B cell (primary cell): ENCODE measurements around the gene ACTC1. TPM values are rescaled to one million over a fixed set of nuclear protein-coding genes. Genes with fewer than 3 reads are reported as not detected.
A peak's percentile ranks its signal among the peaks of the same experiment; 100 is the strongest.

Source experiments
- ATAC-seq: fragments of 200-7000 bp; cut with Tn5 transposase; one replicate; pipeline ENCODE4 v1.10.0; 2021; ENCODE audit warnings: low read depth, mild to moderate bottlenecking, moderate number of reproducible peaks, moderate library complexity
- CTCF ChIA-PET: fragments of 350-600 bp; sonication (Branson Sonifier 250); formaldehyde crosslinking; loops from one replicate; lab custom pipeline; 2021; ENCODE audit warnings: antibody characterized with exemption, inconsistent platforms; lab: Charles Lee
- POLR2A ChIA-PET: fragments of 350-600 bp; sonication (Branson Sonifier 250); formaldehyde crosslinking; loops from one replicate; lab custom pipeline; 2021; ENCODE audit warnings: antibody characterized with exemption; lab: Charles Lee
- DNase-seq: peaks from one replicate; pipeline ENCODE4 v3.0.0; 2013
- H2AFZ ChIP-seq: 2 replicates; pipeline ENCODE4 v1.6.1; 2012; ENCODE audit warnings: mild to moderate bottlenecking, low read depth, low read length; ENCODE audit not compliant: insufficient read depth, poor library complexity, severe bottlenecking
- H3K27ac ChIP-seq, 2 donors: 1 replicate in 1 of 2; 2 replicates in 1 of 2; pipeline ENCODE4 v1.5.1; 2012 to 2013; ENCODE audit warnings: low read length in 2 of 2, mild to moderate bottlenecking in 2 of 2, moderate library complexity in 1 of 2
- H3K27me3 ChIP-seq, 4 experiments: fragments of 200-600 bp in 1 of 4; sonication (generic) in 1 of 4; replicated peaks in 1 of 4; 1 replicate in 2 of 4; 2 replicates in 2 of 4; pipeline versions ENCODE4 v1.6.1 to v1.7.0; 2013 to 2016; ENCODE audit warnings: low read length in 3 of 4, mild to moderate bottlenecking in 2 of 4, mixed read lengths in 1 of 4, moderate library complexity in 1 of 4; ENCODE audit not compliant: insufficient read depth in 4 of 4, control insufficient read depth in 3 of 4; ENCODE audit errors: control extremely low read depth in 1 of 4
- H3K36me3 ChIP-seq, 2 experiments: replicated peaks in 1 of 2; 1 replicate in 1 of 2; 2 replicates in 1 of 2; pipeline versions ENCODE4 v1.6.1 to v1.7.1; 2013; ENCODE audit warnings: low read length in 1 of 2; ENCODE audit not compliant: insufficient read depth in 2 of 2, control insufficient read depth in 1 of 2; ENCODE audit errors: control extremely low read depth in 1 of 2, extremely low read depth in 1 of 2
- H3K4me1 ChIP-seq, 2 donors: fragments of 200-600 bp in 1 of 2; sonication (generic) in 1 of 2; 1 replicate in 1 of 2; 2 replicates in 1 of 2; pipeline versions ENCODE4 v1.5.1 to v1.6.1; 2013 to 2017; ENCODE audit warnings: low read length in 2 of 2; ENCODE audit not compliant: control insufficient read depth in 2 of 2, insufficient read depth in 2 of 2
- H3K4me2 ChIP-seq: replicated peaks from 2 replicates; pipeline ENCODE3; 2012; ENCODE audit warnings: mild to moderate bottlenecking, low read depth, low read length; ENCODE audit not compliant: poor library complexity, severe bottlenecking
- H3K4me3 ChIP-seq, 5 experiments: fragments of 200-600 bp in 1 of 5; sonication (generic) in 1 of 5; 1 replicate in 3 of 5; 2 replicates in 2 of 5; pipeline versions ENCODE4 v1.5.1 to v1.7.0; 2011 to 2016; ENCODE audit warnings: low read length in 4 of 5, mild to moderate bottlenecking in 4 of 5, low read depth in 2 of 5, control low read depth in 1 of 5, moderate library complexity in 1 of 5; ENCODE audit not compliant: insufficient read depth in 1 of 5; ENCODE audit errors: control extremely low read depth in 1 of 5, extremely low read depth in 1 of 5
- H3K79me2 ChIP-seq: fragments of 200-600 bp; sonication (generic); one replicate; pipeline ENCODE4 v1.6.0; 2016; ENCODE audit warnings: low read length; ENCODE audit not compliant: control insufficient read depth, insufficient read depth
- H3K9ac ChIP-seq: fragments of 200-600 bp; sonication (generic); 2 replicates; pipeline ENCODE4 v1.6.1; 2017; ENCODE audit warnings: mild to moderate bottlenecking, low read length, moderate library complexity
- H3K9me3 ChIP-seq, 3 donors: one replicate each; pipeline versions ENCODE4 v1.6.1 to v1.7.1; 2013; ENCODE audit warnings: low read length in 2 of 3; ENCODE audit not compliant: control insufficient read depth in 2 of 3, insufficient read depth in 1 of 3; ENCODE audit errors: control extremely low read depth in 1 of 3
- H4K20me1 ChIP-seq: 2 replicates; pipeline ENCODE4 v1.6.0; 2012; ENCODE audit warnings: mild to moderate bottlenecking, low read length; ENCODE audit not compliant: insufficient read depth, control insufficient read depth, poor library complexity, severe bottlenecking
- H3K27ac Mint-ChIP-seq: one replicate; pipeline ENCODE4 v1.8.0; 2021; ENCODE audit warnings: mixed read lengths
- H3K27me3 Mint-ChIP-seq: one replicate; pipeline ENCODE4 v1.8.0; 2021; ENCODE audit warnings: mixed read lengths
- H3K4me1 Mint-ChIP-seq: one replicate; pipeline ENCODE4 v1.8.0; 2021; ENCODE audit warnings: mixed read lengths
- H3K4me3 Mint-ChIP-seq: one replicate; pipeline ENCODE4 v1.8.0; 2021; ENCODE audit warnings: mixed read lengths
- H3K9me3 Mint-ChIP-seq: one replicate; pipeline ENCODE4 v1.8.0; 2022; ENCODE audit warnings: mixed read lengths; ENCODE audit not compliant: insufficient read depth
- CTCF ChIP-seq: fragments of 200-600 bp; IDR thresholded peaks from one replicate; pipeline ENCODE4 v1.8.0; 2022; ENCODE audit warnings: antibody characterized with exemption, mild to moderate bottlenecking
- EZH2 ChIP-seq: IDR thresholded peaks from 2 replicates; pipeline ENCODE4 v1.6.1; 2012; ENCODE audit warnings: borderline replicate concordance, low read depth, mild to moderate bottlenecking, moderate library complexity, low read length; ENCODE audit not compliant: insufficient read depth, poor library complexity, severe bottlenecking
- WGBS: methylation state at CpG from one replicate; pipeline ENCODE4 v1.1.5; 2013; ENCODE audit warnings: missing lambda C conversion rate; ENCODE audit not compliant: insufficient coverage; 5-methylcytosine and 5-hydroxymethylcytosine counted together
- intact Hi-C: fragments of 100-400 bp; cut with micrococcal nuclease; formaldehyde crosslinking; loops from one replicate; pipeline ENCODE4 v1.10.0; 2022
- polyA plus RNA-seq: library from polyadenylated mRNA; depleted of rRNA; stranded (reverse); fragments of >200 nt; gene quantifications from 2 replicates; pipeline ENCODE4 v1.2.3, GENCODE V29; 2012
- total RNA-seq, 2 donors: library from RNA; stranded (reverse); fragments of 120-200 nt in 1 of 2; gene quantifications; 1 replicate in 1 of 2; 2 replicates in 1 of 2; pipeline versions ENCODE4 v1.2.3 to v1.2.4, GENCODE V29; 2013 to 2022

ACTC1 gene
- total and polyA plus RNA-seq, 2 donors (not counting 1 experiment from before 2014, with no cell fraction given): not detected

- Histone ChIP-seq H3K79me2 (no peaks in the 10 kb centered on the region), H4K20me1 (no peaks in the 10 kb centered on the region), H3K4me3 (no peak overlapping the region), H2AFZ (no peak overlapping the region), H3K9ac (no peak overlapping the region), H3K4me1 (peaks cover 3% of the 10 kb centered on the region in 2 donors), H3K9me3 (peaks cover 0 to 12% (median 0%) of the 10 kb centered on the region in 3 donors), H3K4me2 (no peak overlapping the region), H3K36me3 (no peaks in the 10 kb centered on the region), H3K27me3 (peaks cover 0 to 30% (median 21%) of the 10 kb centered on the region in 4 experiments), H3K27ac (no peak overlapping the region)
- no peak for DNase-seq
- TF ChIP-seq CTCF: no peak
- no peak for TF ChIP-seq EZH2
- H3K27ac Mint-ChIP-seq: no peak overlapping the region
- H3K4me1 Mint-ChIP-seq: peaks cover 6% of the 10 kb centered on the region
- CTCF ChIA-PET: no interaction called here
- peaks cover 64% of the 10 kb centered on the region for H3K27me3 Mint-ChIP-seq
- H3K4me3 Mint-ChIP-seq: peak overlapping the region; percentile 35
- intact Hi-C loops: no loop called here
- POLR2A ChIA-PET: no interaction called here
- no peaks in the 10 kb centered on the region for H3K9me3 Mint-ChIP-seq
- WGBS: 0% methylated on average over 6 of the region's 11 CpGs
- ATAC-seq: no peak
Observed at GRCh38 chr15:34755419-34755773, 40.0 kb downstream of the ACTC1 start.

GRCh38 chr15:34754674-34755418, 40.5 kb downstream of the ACTC1 start, which contains the start of gene GJD2:
Gene GJD2, minus strand, starts transcription at chr15:34754998. Its CDS starts 510 bp downstream, at chr15:34754488.
- peak within 1 kb of the TSS; percentile 52 for H3K4me3 Mint-ChIP-seq
- intact Hi-C loops: no loop called here
- H3K27me3 ChIP-seq: peaks cover 0 to 28% (median 18%) of the 10 kb centered on the region in 4 experiments

More at GRCh38 chr15:34754674-34755418, 40.5 kb downstream of the ACTC1 start, which contains the start of gene GJD2:
- Mint-ChIP-seq H3K27me3 (peaks cover 67% of the 10 kb centered on the region), H3K4me1 (peaks cover 6% of the 10 kb centered on the region), H3K9me3 (no peaks in the 10 kb centered on the region), H3K27ac (no peak within 1 kb of the TSS)
- no peak within 1 kb of the TSS for H3K4me3 ChIP-seq
- POLR2A ChIA-PET: no interaction called here
- no peak within 1 kb of the TSS for H3K27ac ChIP-seq
- no peaks in the 10 kb centered on the region for H3K36me3 ChIP-seq
- TF ChIP-seq CTCF (no peak), EZH2 (no peak)
- H3K9ac ChIP-seq: no peak within 1 kb of the TSS
- H3K4me1 ChIP-seq: peaks cover 3% of the 10 kb centered on the region in 2 donors
- H4K20me1 ChIP-seq: no peaks in the 10 kb centered on the region
- H3K4me2 ChIP-seq: peak within 1 kb of the TSS; percentile 43
- ATAC-seq (no peak), DNase-seq (peak; percentile 3)
- 9% methylated on average over 78 of the region's 81 CpGs for WGBS
- H2AFZ ChIP-seq: peak within 1 kb of the TSS; percentile 42
- H3K79me2 ChIP-seq: no peaks in the 10 kb centered on the region
- CTCF ChIA-PET: no interaction called here
- peaks cover 0 to 12% (median 0%) of the 10 kb centered on the region in 3 donors for H3K9me3 ChIP-seq
